Neural crest cell (in vitro differentiated cells): ENCODE results near the gene SLC25A36. TPM values are rescaled to one million over a fixed set of nuclear protein-coding genes. Genes with fewer than 3 reads are reported as not detected.

Source experiments
- DNase-seq: peaks from one replicate; pipeline ENCODE4 v3.0.0; 2021; ENCODE audit warnings: low read depth, mixed read lengths, low spot score
- H3K27ac Mint-ChIP-seq: one replicate; pipeline ENCODE4 v1.8.0; 2021; ENCODE audit warnings: mild to moderate bottlenecking, mixed read lengths; ENCODE audit not compliant: unreplicated experiment
- H3K27me3 Mint-ChIP-seq: 2 replicates; pipeline ENCODE4 v1.8.0; 2021; ENCODE audit warnings: low read depth, mild to moderate bottlenecking, mixed read lengths
- H3K36me3 Mint-ChIP-seq: 2 replicates; pipeline ENCODE4 v1.8.0; 2021; ENCODE audit warnings: low read depth, mild to moderate bottlenecking, mixed read lengths
- H3K4me1 Mint-ChIP-seq: 2 replicates; pipeline ENCODE4 v1.8.0; 2021; ENCODE audit warnings: mixed read lengths
- H3K4me3 Mint-ChIP-seq: one replicate; pipeline ENCODE4 v1.8.0; 2021; ENCODE audit warnings: mild to moderate bottlenecking, mixed read lengths
- H3K9me3 Mint-ChIP-seq: 2 replicates; pipeline ENCODE4 v1.8.0; 2021; ENCODE audit warnings: mixed read lengths
- CTCF ChIP-seq: fragments of 200-600 bp; sonication (generic); conservative IDR thresholded peaks from 2 replicates; pipeline ENCODE4 v1.5.0; 2021; ENCODE audit warnings: antibody characterized with exemption, mild to moderate bottlenecking
- total RNA-seq: library from RNA; stranded (reverse); gene quantifications from 2 replicates; pipeline ENCODE4 v1.2.1, GENCODE V29; 2021

Gene SLC25A36
- total RNA-seq, 1 donor from 2014 or later, result 71.2 TPM

GRCh38 chr3:140913728-140914127 is 27.9 kb upstream of the SLC25A36 start:
- Mint-ChIP-seq H3K36me3 (no peaks in the 10 kb centered on the region), H3K27me3 (peaks cover 22% of the 10 kb centered on the region), H3K9me3 (peaks cover 2% of the 10 kb centered on the region), H3K4me1 (peaks cover 4% of the 10 kb centered on the region), H3K27ac (no peak overlapping the region), H3K4me3 (no peak overlapping the region)
- DNase-seq, result no peak
- no peak for TF ChIP-seq CTCF

GRCh38 chr3:140914384-140914945 is 27.2 kb upstream of the SLC25A36 start:
- Mint-ChIP-seq H3K27ac (no peak overlapping the region), H3K9me3 (peaks cover 2% of the 10 kb centered on the region), H3K36me3 (no peaks in the 10 kb centered on the region), H3K4me1 (peaks cover 4% of the 10 kb centered on the region), H3K27me3 (peaks cover 25% of the 10 kb centered on the region), H3K4me3 (no peak overlapping the region)
- no peak for TF ChIP-seq CTCF
- no peak for DNase-seq

- peaks cover 35% of the 10 kb centered on the region for H3K27me3 Mint-ChIP-seq
- H3K36me3 Mint-ChIP-seq, result no peaks in the 10 kb centered on the region
- H3K9me3 Mint-ChIP-seq, result no peaks in the 10 kb centered on the region
- H3K4me3 Mint-ChIP-seq, result no peak overlapping the region
- no peak for DNase-seq
- TF ChIP-seq CTCF, result no peak
- no peaks in the 10 kb centered on the region for H3K4me1 Mint-ChIP-seq
- no peak overlapping the region for H3K27ac Mint-ChIP-seq
These were observed 25.0 kb upstream of the SLC25A36 start for GRCh38 chr3:140916603-140917002.

- Mint-ChIP-seq H3K36me3 (no peaks in the 10 kb centered on the region), H3K27ac (no peak overlapping the region), H3K9me3 (no peaks in the 10 kb centered on the region), H3K4me3 (no peak overlapping the region), H3K27me3 (peaks cover 38% of the 10 kb centered on the region), H3K4me1 (no peaks in the 10 kb centered on the region)
- no peak for TF ChIP-seq CTCF
- no peak for DNase-seq
These were observed 23.9 kb upstream of the SLC25A36 start for GRCh38 chr3:140917772-140918171.

GRCh38 chr3:140920029-140920428 is 21.6 kb upstream of the SLC25A36 start:
- Mint-ChIP-seq H3K36me3 (no peaks in the 10 kb centered on the region), H3K9me3 (no peaks in the 10 kb centered on the region), H3K27ac (no peak overlapping the region), H3K4me1 (no peaks in the 10 kb centered on the region), H3K4me3 (no peak overlapping the region), H3K27me3 (peaks cover 38% of the 10 kb centered on the region)
- DNase-seq, result no peak
- no peak for TF ChIP-seq CTCF
